NCI-H748 treated with DMSO at 0.1 percent for 48 hours (cell line): ENCODE data around the gene SPATA2L.

ENCODE experiments used
- DNase-seq: peaks from one replicate; lab custom pipeline; 2025; lab: John Stamatoyannopoulos, UW

The SPATA2L gene

GRCh38 chr16:89656435-89657121, 44.9 kb downstream of the SPATA2L start:
- no peak for DNase-seq

GRCh38 chr16:89655062-89655643, 46.4 kb downstream of the SPATA2L start:
- no peak for DNase-seq

GRCh38 chr16:89653656-89654295, 47.7 kb downstream of the SPATA2L start:
- no peak for DNase-seq

GRCh38 chr16:89651584-89651983, 49.9 kb downstream of the SPATA2L start:
- no peak for DNase-seq

GRCh38 chr16:89646906-89647305, 54.6 kb downstream of the SPATA2L start:
- no peak for DNase-seq
